CD4-positive, alpha-beta T cell (primary cell): ENCODE results near the gene TRIM47. TPM values are rescaled to one million over a fixed set of nuclear protein-coding genes. Genes with fewer than 3 reads are reported as not detected.

Experiments used
- ATAC-seq: fragments of 200-7000 bp; cut with Tn5 transposase; one replicate; pipeline ENCODE4 v1.10.0; 2022; ENCODE audit warnings: mild to moderate bottlenecking; ENCODE audit not compliant: poor library complexity
- CTCF ChIA-PET: fragments of 350-600 bp; sonication (Branson Sonifier 250); formaldehyde crosslinking; loops from one replicate; lab custom pipeline; 2021; ENCODE audit warnings: antibody characterized with exemption, inconsistent platforms; lab: Charles Lee
- POLR2A ChIA-PET: fragments of 350-600 bp; sonication (Branson Sonifier 250); formaldehyde crosslinking; loops from one replicate; lab custom pipeline; 2021; ENCODE audit warnings: antibody characterized with exemption, inconsistent platforms; lab: Charles Lee
- DNase-seq, 14 experiments: peaks; one replicate each; pipeline ENCODE4 v3.0.0-alpha.2; 2013 to 2020; ENCODE audit warnings: mixed read lengths in 2 of 14
- H3K27ac ChIP-seq, 2 donors: one replicate each; pipeline versions ENCODE4 v1.5.1 to v1.7.0; 2013; ENCODE audit warnings: low read length in 2 of 2, low read depth in 1 of 2, mild to moderate bottlenecking in 1 of 2
- H3K27me3 ChIP-seq, 2 experiments: 1 replicate in 1 of 2; 2 replicates in 1 of 2; pipeline versions ENCODE4 v1.6.1 to v1.7.0; 2013; ENCODE audit warnings: low read length in 2 of 2, control low read depth in 1 of 2, mild to moderate bottlenecking in 1 of 2, moderate library complexity in 1 of 2; ENCODE audit not compliant: insufficient read depth in 2 of 2, control insufficient read depth in 1 of 2
- H3K36me3 ChIP-seq: one replicate; pipeline ENCODE4 v1.6.1; 2013; ENCODE audit warnings: low read length, control low read depth; ENCODE audit not compliant: insufficient read depth
- H3K4me1 ChIP-seq: one replicate; pipeline ENCODE4 v1.6.1; 2013; ENCODE audit warnings: low read length, control low read depth; ENCODE audit not compliant: insufficient read depth
- H3K4me3 ChIP-seq: one replicate; pipeline ENCODE4 v1.5.1; 2013; ENCODE audit warnings: mild to moderate bottlenecking, low read length, moderate library complexity
- H3K9me3 ChIP-seq, 2 experiments: 1 replicate in 1 of 2; 2 replicates in 1 of 2; pipeline versions ENCODE4 v1.6.1 to v1.7.0; 2013; ENCODE audit warnings: low read length in 2 of 2, mild to moderate bottlenecking in 2 of 2, control low read depth in 1 of 2, moderate library complexity in 1 of 2; ENCODE audit not compliant: control insufficient read depth in 1 of 2, insufficient read depth in 1 of 2
- H3K27ac Mint-ChIP-seq: one replicate; pipeline ENCODE4 v1.8.0; 2020; ENCODE audit warnings: mixed read lengths
- H3K27me3 Mint-ChIP-seq: one replicate; pipeline ENCODE4 v1.8.0; 2021; ENCODE audit warnings: mixed read lengths
- H3K36me3 Mint-ChIP-seq: one replicate; pipeline ENCODE4 v1.8.0; 2021; ENCODE audit warnings: low read depth, mixed read lengths
- H3K4me1 Mint-ChIP-seq: one replicate; pipeline ENCODE4 v1.8.0; 2021; ENCODE audit warnings: low read depth, mixed read lengths
- H3K4me3 Mint-ChIP-seq: one replicate; pipeline ENCODE4 v1.8.0; 2020; ENCODE audit warnings: mild to moderate bottlenecking, mixed read lengths
- H3K9me3 Mint-ChIP-seq: one replicate; pipeline ENCODE4 v1.8.0; 2020; ENCODE audit warnings: mixed read lengths
- intact Hi-C, 2 experiments: fragments of 100-400 bp; cut with DNase I in 1 of 2; cut with micrococcal nuclease in 1 of 2; formaldehyde crosslinking; loops; one replicate each; pipeline versions ENCODE4 v1.15.1 to v1.9.0; 2023 to 2025; cut with DNase I, micrococcal nuclease
- total RNA-seq, 174 experiments: library from RNA in 2 of 174; stranded (reverse) in 2 of 174; gene quantifications; one replicate each; pipeline ENCODE4 v1.2.3 and lab custom pipeline; 2021 to 2026
- TF ChIP-seq, protein P1 (sequence below): fragments of 200-600 bp; IDR thresholded peaks from one replicate; pipeline ENCODE4 v1.8.0; 2022; ENCODE audit warnings: antibody characterized with exemption, mild to moderate bottlenecking

TRIM47 gene
- total RNA-seq, 2 experiments from 2014 or later = 2.3 to 2.8 TPM

DNA sequence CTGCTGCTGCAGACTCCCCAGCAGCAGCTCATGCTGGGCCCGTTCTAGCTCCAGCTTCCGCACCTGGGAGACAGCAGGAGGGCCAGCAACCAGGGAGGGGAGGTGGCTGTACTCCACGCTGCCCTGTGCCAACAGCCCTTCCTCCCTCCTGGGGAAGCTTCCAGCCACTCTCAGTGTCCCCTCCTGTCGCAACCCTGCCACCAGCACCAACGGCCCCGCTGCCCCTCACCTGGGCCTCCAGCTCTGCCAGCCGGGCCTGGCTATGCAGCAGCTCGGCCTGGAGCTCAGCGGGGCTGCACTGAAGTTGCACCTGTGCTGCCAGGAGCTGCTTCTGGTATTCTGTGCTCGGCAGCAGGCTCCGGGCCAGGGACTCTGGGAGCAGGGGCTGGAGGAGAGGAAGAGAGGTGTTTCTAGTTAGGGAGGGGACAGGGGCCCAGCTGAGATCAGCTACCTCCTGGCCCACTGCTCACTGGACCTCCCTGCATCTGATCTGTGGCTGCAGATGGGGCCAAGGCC is 41.7 kb upstream of the TRIM47 start:
- no peak overlapping the region for H3K4me3 Mint-ChIP-seq
- ATAC-seq (no peak), DNase-seq (no peak)
- TF ChIP-seq, protein P1, sequence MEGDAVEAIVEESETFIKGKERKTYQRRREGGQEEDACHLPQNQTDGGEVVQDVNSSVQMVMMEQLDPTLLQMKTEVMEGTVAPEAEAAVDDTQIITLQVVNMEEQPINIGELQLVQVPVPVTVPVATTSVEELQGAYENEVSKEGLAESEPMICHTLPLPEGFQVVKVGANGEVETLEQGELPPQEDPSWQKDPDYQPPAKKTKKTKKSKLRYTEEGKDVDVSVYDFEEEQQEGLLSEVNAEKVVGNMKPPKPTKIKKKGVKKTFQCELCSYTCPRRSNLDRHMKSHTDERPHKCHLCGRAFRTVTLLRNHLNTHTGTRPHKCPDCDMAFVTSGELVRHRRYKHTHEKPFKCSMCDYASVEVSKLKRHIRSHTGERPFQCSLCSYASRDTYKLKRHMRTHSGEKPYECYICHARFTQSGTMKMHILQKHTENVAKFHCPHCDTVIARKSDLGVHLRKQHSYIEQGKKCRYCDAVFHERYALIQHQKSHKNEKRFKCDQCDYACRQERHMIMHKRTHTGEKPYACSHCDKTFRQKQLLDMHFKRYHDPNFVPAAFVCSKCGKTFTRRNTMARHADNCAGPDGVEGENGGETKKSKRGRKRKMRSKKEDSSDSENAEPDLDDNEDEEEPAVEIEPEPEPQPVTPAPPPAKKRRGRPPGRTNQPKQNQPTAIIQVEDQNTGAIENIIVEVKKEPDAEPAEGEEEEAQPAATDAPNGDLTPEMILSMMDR = no peak
- intact Hi-C loops = no loop called here
- H3K27ac Mint-ChIP-seq = no peak overlapping the region
- CTCF ChIA-PET = no interaction called here
- peaks cover 6% of the 10 kb centered on the region for H3K36me3 ChIP-seq
- peaks cover 5% of the 10 kb centered on the region for H3K4me1 Mint-ChIP-seq
- no peaks in the 10 kb centered on the region for H3K9me3 ChIP-seq
- peaks cover 4% of the 10 kb centered on the region for H3K36me3 Mint-ChIP-seq
- H3K4me1 ChIP-seq = peaks cover 6% of the 10 kb centered on the region
- no peak overlapping the region for H3K27ac ChIP-seq
- POLR2A ChIA-PET = no interaction called here
- no peaks in the 10 kb centered on the region for H3K27me3 Mint-ChIP-seq
- no peak overlapping the region for H3K4me3 ChIP-seq
- H3K9me3 Mint-ChIP-seq = no peaks in the 10 kb centered on the region
- H3K27me3 ChIP-seq = no peaks in the 10 kb centered on the region

DNA sequence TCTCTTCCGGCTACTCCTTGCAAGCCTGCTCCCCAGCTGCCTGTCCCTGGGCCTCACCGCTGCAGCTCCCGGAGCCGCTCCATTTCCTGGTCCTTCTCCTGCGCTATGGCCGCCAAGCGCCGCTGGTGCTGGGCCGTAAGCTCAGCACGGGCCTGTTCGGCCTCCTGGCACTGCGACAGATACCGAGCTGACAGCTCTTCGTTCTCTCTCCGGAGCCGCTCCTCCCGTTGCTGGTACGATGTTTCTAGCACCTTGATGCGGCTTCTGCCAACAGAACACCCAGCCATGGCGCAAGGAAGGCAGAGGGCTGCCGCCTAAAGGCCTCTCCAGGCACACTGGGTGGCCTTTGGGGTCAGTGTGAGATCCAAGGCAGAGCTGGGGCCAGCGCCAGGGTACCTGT is 41.2 kb upstream of the TRIM47 start:
- intact Hi-C loops = loop anchor here in 1 of 2 experiments (5.0 kb wide), 1 partner anchor 373 kb away; no protein-coding TSS in a partner anchor
- Histone ChIP-seq H3K27ac (no peak overlapping the region), H3K4me3 (no peak overlapping the region), H3K4me1 (peaks cover 6% of the 10 kb centered on the region), H3K27me3 (no peaks in the 10 kb centered on the region), H3K36me3 (peaks cover 6% of the 10 kb centered on the region), H3K9me3 (no peaks in the 10 kb centered on the region)
- TF ChIP-seq, protein P1 = no peak
- no peaks in the 10 kb centered on the region for H3K9me3 Mint-ChIP-seq
- ATAC-seq (no peak), DNase-seq (no peak)
- H3K4me1 Mint-ChIP-seq = peaks cover 5% of the 10 kb centered on the region
- peaks cover 4% of the 10 kb centered on the region for H3K36me3 Mint-ChIP-seq
- CTCF ChIA-PET = no interaction called here
- H3K4me3 Mint-ChIP-seq = no peak overlapping the region
- H3K27me3 Mint-ChIP-seq = no peaks in the 10 kb centered on the region
- no peak overlapping the region for H3K27ac Mint-ChIP-seq
- POLR2A ChIA-PET = no interaction called here

DNA sequence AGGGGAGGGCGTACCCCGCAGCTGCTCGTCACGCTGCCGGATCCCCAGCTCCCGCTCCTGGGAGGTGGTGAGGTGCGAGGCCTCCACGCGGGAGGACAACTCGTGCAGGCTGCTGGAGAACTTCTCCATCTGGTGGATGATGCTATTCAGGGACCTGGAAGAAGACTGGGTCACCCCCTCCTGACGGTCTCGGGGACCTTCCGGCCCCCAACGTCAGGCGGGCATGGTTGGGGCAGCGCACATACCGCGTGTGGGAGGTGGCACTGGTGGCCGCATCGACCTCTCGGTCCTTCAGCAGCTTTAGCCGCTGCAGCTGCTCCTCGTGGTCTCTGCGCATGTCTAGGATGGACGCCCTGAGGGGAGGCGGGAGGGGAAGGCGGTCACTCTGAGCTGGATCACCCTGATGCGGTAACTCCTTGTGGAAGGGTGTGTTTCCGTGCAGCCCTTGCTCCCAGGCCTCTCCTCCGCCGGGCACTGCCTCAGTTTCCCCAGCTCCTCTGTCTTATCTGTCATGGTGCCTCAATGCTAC is 39.6 kb upstream of the TRIM47 start:
- Mint-ChIP-seq H3K9me3 (no peaks in the 10 kb centered on the region), H3K4me3 (no peak overlapping the region), H3K27ac (no peak overlapping the region), H3K4me1 (peaks cover 5% of the 10 kb centered on the region), H3K27me3 (no peaks in the 10 kb centered on the region), H3K36me3 (peaks cover 4% of the 10 kb centered on the region)
- DNase-seq (no peak), ATAC-seq (no peak)
- H3K27me3 ChIP-seq = no peaks in the 10 kb centered on the region
- ChIA-PET CTCF (interaction anchor here (0.5 kb wide), 1 partner anchor 78 kb away, joined by 3 read pairs; no protein-coding TSS in a partner anchor), POLR2A (no interaction called here)
- no peak overlapping the region for H3K4me3 ChIP-seq
- intact Hi-C loops = loop anchor here in 1 of 2 experiments (5.0 kb wide), 1 partner anchor 374 kb away; no protein-coding TSS in a partner anchor
- H3K36me3 ChIP-seq = peaks cover 3% of the 10 kb centered on the region
- peaks cover 6% of the 10 kb centered on the region for H3K4me1 ChIP-seq
- TF ChIP-seq, protein P1 = no peak
- H3K27ac ChIP-seq = no peak overlapping the region
- no peaks in the 10 kb centered on the region for H3K9me3 ChIP-seq
